Iris pigment epithelial cell (primary cell): ENCODE data around the gene ZRANB2.
A peak's percentile ranks its signal among the peaks of the same experiment; 100 is the strongest.

Source experiments
- DNase-seq: peaks from one replicate; pipeline ENCODE4 v3.0.0-alpha.2; 2011; ENCODE audit warnings: low read depth

ZRANB2 gene, protein sequence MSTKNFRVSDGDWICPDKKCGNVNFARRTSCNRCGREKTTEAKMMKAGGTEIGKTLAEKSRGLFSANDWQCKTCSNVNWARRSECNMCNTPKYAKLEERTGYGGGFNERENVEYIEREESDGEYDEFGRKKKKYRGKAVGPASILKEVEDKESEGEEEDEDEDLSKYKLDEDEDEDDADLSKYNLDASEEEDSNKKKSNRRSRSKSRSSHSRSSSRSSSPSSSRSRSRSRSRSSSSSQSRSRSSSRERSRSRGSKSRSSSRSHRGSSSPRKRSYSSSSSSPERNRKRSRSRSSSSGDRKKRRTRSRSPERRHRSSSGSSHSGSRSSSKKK

DNA sequence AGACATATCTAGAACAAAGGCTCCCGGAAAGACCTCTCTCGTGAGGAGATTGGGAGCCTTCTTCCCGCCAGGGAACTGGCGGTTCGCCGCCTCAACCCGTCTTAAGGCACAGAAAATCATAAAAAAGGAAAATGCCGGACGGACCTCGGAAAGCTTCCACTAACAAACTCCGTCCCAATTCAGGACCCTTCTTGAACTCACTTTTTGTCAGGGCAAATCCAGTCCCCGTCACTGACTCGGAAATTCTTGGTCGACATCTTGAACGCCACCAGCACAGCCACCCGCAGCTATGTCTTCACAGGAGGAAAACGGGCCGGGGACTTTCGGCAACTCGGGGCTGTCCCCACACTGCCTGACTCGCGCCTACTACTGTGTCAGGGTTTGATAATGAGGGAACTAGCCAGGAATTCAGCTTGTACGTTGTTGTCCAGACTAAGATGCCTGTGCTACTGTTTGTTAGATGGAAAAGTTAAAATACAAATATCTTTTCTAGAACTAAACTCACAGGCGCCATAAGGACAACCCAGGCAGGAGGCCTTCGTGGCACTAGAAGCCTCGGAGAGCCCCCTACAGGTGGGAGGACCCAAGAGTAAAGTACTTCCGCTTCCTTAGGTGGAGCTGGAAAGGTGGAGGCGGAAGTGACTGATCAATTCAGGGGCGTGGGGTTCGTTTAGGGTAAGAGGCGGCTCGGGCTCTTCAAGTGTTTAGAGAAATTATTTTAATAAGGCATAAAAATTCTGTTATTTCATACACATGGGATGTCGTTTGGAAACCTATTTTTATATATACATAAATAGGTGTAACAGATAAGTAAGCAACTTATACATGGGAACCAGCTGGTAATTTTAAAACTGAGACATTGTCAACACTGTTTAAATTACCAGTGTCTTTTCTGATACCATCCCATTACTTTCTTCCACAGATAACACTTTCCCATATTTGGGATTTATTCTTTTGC lies at the start of gene ZRANB2:
ZRANB2 (minus strand) TSS at position 297 of the 958 bp plus-strand sequence; CDS start at position 257, 40 bp downstream.
- DNase-seq, result peak; percentile 93

DNA sequence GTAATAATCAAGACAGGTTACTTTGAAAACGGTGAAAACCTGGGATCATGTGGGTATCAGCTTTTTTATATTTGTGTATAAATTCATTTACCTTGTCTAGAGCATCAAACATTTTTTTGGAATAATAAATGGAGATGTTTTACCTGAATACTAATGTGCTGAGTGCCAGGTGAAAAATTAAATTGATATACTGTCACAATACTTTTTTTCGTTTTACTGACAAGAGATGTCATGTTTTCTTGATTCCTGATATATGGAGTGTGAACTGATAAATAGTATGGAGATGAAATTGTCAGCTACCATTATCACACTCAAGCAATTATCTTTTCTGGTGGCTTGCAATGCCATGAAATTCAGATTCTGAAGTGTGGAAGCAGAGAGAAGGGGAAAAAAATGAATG lies 47.2 kb upstream of the ZRANB2 start:
- no peak for DNase-seq

GRCh38 chr1:71118086-71118485 lies 37.3 kb upstream of the ZRANB2 start:
- no peak for DNase-seq

- no peak for DNase-seq
Measured at GRCh38 chr1:71116729-71117128, 35.9 kb upstream of the ZRANB2 start.

DNA sequence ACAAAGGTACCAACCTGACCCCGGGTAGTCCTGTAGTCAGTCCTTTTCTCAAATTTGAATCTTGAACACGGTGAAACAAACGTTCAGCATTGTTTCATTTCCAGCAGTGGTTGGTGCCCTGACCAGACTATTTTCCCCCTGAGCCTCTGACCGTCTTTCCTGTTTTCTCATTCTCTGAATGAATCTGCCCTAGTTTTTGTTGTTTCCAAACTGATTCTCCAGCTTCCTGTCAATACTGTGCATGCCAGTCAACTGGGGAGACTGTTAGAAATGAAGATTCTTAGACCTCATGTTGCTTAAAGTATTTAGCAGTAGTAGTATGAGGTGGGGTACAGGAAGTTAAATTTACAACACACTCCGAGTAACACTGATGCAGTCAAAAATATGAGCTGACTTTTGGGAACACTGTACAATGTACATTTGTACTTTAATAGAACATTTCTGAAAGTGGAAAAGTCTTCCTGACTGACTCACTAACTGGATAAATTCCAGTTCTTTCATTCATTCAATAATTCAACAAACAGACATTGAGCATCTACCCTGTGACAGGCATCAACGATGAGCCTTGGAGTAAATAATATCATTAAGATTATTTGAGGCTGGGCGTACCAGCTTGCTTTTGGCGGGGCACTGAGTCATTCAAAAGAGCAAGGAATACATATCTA lies 26.0 kb upstream of the ZRANB2 start:
- DNase-seq, result peak; percentile 5

DNA sequence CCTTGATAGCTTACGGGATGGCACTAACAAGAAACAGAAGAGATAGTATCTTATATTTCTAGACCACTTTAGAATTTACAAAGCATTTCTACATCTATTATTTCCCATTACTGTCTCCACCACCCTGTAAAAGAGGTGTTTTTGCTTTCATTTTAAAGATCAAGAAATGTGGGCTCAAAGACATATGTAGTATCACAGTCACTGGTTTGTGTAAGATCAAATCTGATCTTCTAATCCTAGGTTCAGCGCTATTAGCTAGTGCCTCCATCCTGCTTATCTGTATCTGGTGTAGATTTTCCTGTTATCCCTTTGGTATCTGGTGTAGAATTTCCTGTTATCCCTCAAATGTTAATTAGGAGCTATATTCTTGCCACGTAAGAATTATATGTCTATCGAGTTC lies 23.6 kb upstream of the ZRANB2 start:
- no peak for DNase-seq

- no peak for DNase-seq
Measured at GRCh38 chr1:71101839-71102376, 21.1 kb upstream of the ZRANB2 start.

DNA sequence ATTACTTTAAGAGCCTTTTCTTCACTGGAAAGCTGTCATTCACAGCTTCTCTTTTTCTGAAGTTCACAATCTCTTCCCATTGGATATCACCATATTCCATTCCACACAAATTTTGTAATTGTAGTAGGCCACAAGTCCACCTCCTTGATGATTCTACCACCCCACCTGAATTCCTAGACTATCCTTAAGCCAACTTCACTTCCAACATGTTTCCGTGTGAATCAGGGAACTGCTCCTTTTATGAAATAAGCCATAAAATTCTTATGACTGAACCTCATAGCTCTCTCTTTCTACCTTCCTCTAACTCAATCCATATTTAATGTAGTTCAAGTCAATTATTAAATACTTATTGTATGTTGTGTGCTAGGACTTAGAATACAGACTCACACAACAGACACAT lies 16.6 kb upstream of the ZRANB2 start:
- no peak for DNase-seq

GRCh38 chr1:71094913-71095312 lies 14.1 kb upstream of the ZRANB2 start:
- no peak for DNase-seq

DNA sequence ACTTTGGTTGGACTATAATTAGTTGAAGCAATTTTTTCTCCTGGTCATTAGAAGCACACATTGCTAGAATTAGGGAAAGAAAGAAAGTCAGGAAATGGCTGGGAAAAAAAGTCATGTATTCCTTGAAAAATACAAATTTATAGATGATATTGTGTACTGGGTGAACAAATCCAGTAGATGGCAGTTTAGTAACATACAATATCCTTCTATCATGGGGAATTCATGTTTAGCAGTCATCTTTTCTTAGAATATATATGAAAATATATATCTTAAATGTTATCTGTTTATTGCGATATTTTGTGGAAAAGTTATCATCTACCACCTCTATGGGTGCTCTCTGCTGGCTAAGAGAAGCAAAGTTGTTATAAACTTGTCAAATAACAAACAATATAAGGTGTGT lies 13.1 kb upstream of the ZRANB2 start:
- peak; percentile 38 for DNase-seq

GRCh38 chr1:71089536-71090270 lies 8.9 kb upstream of the ZRANB2 start:
- DNase-seq, result peak; percentile 77

DNA sequence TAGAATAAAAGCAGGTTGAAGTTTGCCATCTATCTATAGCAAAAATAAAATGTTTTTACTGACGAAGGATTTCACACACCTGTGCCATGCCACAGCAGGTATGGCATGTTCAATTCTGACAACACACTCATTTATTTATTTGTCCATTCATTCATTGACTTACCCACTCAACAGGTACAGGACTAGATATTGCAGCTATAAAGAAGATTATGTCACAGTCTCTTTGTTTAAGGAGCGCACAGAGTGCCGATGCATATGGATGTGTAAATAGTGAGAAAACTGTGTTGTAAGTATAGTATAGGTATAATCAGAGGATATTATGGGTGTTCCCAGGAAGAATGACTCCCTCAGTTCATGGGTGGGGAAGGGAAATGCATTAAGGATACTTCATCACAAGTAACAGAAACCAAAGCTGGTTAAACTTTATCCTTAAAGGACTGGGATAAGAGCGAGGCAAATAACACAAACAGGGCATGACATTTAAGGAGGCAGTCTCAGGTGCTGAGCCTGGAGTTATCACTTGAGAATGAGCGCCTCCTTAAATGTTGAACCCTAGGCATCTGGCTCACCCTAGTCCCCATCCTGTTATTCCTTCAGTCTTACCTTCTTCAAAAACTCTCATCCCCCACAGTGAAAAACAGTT lies 7.9 kb upstream of the ZRANB2 start:
- no peak for DNase-seq

GRCh38 chr1:71087713-71088112 lies 6.9 kb upstream of the ZRANB2 start:
- no peak for DNase-seq

- no peak for DNase-seq
Measured at GRCh38 chr1:71087060-71087459, 6.2 kb upstream of the ZRANB2 start.

GRCh38 chr1:71086331-71086730 lies 5.5 kb upstream of the ZRANB2 start:
- DNase-seq, result peak; percentile 58

- DNase-seq, result no peak
Measured at GRCh38 chr1:71083271-71083670, 2.4 kb upstream of the ZRANB2 start.

DNA sequence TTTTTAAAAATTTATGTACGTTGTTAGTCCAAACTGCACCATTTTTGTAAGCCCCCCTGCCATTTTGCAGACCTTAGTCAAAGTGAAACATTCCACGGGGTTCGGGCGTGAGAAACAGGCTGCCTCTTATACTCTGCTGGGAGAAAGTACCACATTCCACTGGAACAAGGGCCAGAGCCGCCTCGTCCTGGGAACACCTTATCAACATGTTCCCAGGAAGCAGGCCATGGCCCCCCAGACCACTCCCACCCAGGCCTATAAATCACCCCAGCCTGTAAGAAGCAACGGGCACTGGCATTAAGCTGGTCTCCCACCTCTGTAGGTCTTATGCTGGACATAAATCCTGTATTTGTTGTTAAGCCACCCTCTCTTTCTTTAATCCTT lies 854 bp upstream of the ZRANB2 start:
- DNase-seq, result no peak

- DNase-seq, result no peak
Measured at GRCh38 chr1:71080230-71080738, 551 bp downstream of the ZRANB2 start.

GRCh38 chr1:71074681-71075080 lies 6.2 kb downstream of the ZRANB2 start:
- no peak for DNase-seq

- DNase-seq, result no peak
Measured at GRCh38 chr1:71072273-71072672, 8.6 kb downstream of the ZRANB2 start.

DNA sequence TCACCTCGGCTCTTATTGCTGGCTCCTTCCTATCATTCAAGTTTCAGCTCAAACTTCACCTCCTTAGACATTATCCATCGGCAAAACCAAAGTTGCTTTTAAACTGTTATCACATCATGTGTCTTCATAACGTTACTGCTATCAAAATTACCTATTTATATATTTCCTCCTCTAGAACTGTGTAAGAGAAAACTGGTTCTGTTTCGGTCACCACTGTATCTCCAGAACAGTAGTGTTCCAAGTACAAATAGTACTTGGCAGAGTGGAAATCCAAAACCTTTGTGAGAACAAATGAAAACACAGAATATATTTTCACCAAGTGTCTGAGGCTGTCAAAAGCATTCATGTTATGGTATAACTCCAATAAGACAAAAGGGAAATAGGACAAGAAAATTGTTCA lies 9.1 kb downstream of the ZRANB2 start:
- no peak for DNase-seq
